HepG2 (cell line): Measurements from ENCODE around the gene RABL6. TPM values are rescaled to one million over a fixed set of nuclear protein-coding genes. Genes with fewer than 3 reads are reported as not detected.

Source experiments
- ATF1 ChIP-seq: IDR thresholded peaks from 2 replicates; pipeline ENCODE4 v1.6.1; 2016; ENCODE audit warnings: mild to moderate bottlenecking, control low read depth
- BCL6 ChIP-seq: IDR thresholded peaks from 2 replicates; pipeline ENCODE4 v1.6.1; 2016; ENCODE audit warnings: missing genetic modification reagents, missing compliant biosample characterization
- FOXP4 ChIP-seq: sonication (generic); formaldehyde crosslinking; IDR thresholded peaks from 2 replicates; pipeline ENCODE4 v1.4.0; 2020; ENCODE audit warnings: missing genetic modification reagents
- HNF4A ChIP-seq: sonication (generic); formaldehyde crosslinking; IDR thresholded peaks from 2 replicates; pipeline ENCODE4 v1.4.0; 2020; ENCODE audit warnings: missing genetic modification reagents
- HOMEZ ChIP-seq: IDR thresholded peaks from 2 replicates; pipeline ENCODE4 v1.6.1; 2016; ENCODE audit warnings: low read depth
- MED1 ChIP-seq: sonication (generic); formaldehyde crosslinking; IDR thresholded peaks from 2 replicates; pipeline ENCODE4 v1.4.0; 2020; ENCODE audit warnings: missing genetic modification reagents
- MEIS2 ChIP-seq: sonication (generic); formaldehyde crosslinking; IDR thresholded peaks from 2 replicates; pipeline ENCODE4 v1.9.0; 2021; ENCODE audit warnings: mild to moderate bottlenecking, missing genetic modification reagents
- PPARG ChIP-seq: conservative IDR thresholded peaks from 2 replicates; pipeline ENCODE4 v1.6.1; 2016; ENCODE audit warnings: missing biosample characterization, missing genetic modification reagents
- RFXAP ChIP-seq: sonication (generic); formaldehyde crosslinking; IDR thresholded peaks from 2 replicates; pipeline ENCODE4 v1.4.0; 2020; ENCODE audit warnings: missing genetic modification reagents, borderline replicate concordance
- RXRA ChIP-seq: sonication (generic); formaldehyde crosslinking; IDR thresholded peaks from 2 replicates; pipeline ENCODE4 v1.5.1; 2020; ENCODE audit warnings: missing genetic modification reagents
- TARDBP ChIP-seq: sonication (generic); formaldehyde crosslinking; IDR thresholded peaks from 2 replicates; pipeline ENCODE4 v1.8.0; 2022; ENCODE audit warnings: mild to moderate bottlenecking, missing genetic modification reagents
- THRA ChIP-seq: sonication (generic); formaldehyde crosslinking; IDR thresholded peaks from 2 replicates; pipeline ENCODE4 v1.4.0; 2020; ENCODE audit warnings: missing genetic modification reagents, borderline replicate concordance
- ZBTB20 ChIP-seq: sonication (generic); formaldehyde crosslinking; IDR thresholded peaks from 2 replicates; pipeline ENCODE4 v1.8.1; 2023; ENCODE audit warnings: missing genetic modification reagents, low read depth, mild to moderate bottlenecking, borderline replicate concordance
- ZFX ChIP-seq: sonication (generic); formaldehyde crosslinking; IDR thresholded peaks from 2 replicates; pipeline ENCODE4 v1.4.0; 2020; ENCODE audit warnings: mild to moderate bottlenecking, low read depth, missing genetic modification reagents, moderate library complexity
- ZNF18 ChIP-seq: sonication (generic); formaldehyde crosslinking; IDR thresholded peaks from 2 replicates; pipeline ENCODE4 v1.8.0; 2022; ENCODE audit warnings: mild to moderate bottlenecking, missing genetic modification reagents; ENCODE audit not compliant: insufficient replicate concordance
- ZNF350 ChIP-seq: sonication (generic); formaldehyde crosslinking; IDR thresholded peaks from 2 replicates; pipeline ENCODE4 v1.4.0; 2020; ENCODE audit warnings: mild to moderate bottlenecking, low read depth, missing genetic modification reagents, borderline replicate concordance
- ZNF441 ChIP-seq: sonication (generic); formaldehyde crosslinking; IDR thresholded peaks from 2 replicates; pipeline ENCODE4 v1.7.0; 2021; ENCODE audit warnings: missing genetic modification reagents, borderline replicate concordance
- ZSCAN31 ChIP-seq: sonication (generic); formaldehyde crosslinking; IDR thresholded peaks from 2 replicates; pipeline ENCODE4 v1.5.0; 2020; ENCODE audit warnings: low read depth, mild to moderate bottlenecking, missing genetic modification reagents
- polyA plus RNA-seq, 8 experiments: library from polyadenylated mRNA; depleted of rRNA in 3 of 8; stranded (reverse) in 7 of 8; unstranded in 1 of 8; fragments of >200 nt; fragmentation: Illumina TruSeq in 4 of 8; extraction: Trizol in 4 of 8; gene quantifications; 2 replicates each; pipeline versions ENCODE4 v1.2.1 to v1.2.3, GENCODE V29; 2011 to 2016; ENCODE audit warnings: low read depth in 4 of 8, missing spikeins in 1 of 8, mixed read lengths in 1 of 8; ENCODE audit not compliant: insufficient read depth in 1 of 8
- total RNA-seq, 5 experiments: library from RNA; depleted of rRNA; stranded (reverse); fragments of >200 nt; fragmentation: Illumina TruSeq; extraction: Trizol; gene quantifications; 2 replicates each; pipeline ENCODE4 v1.2.3, GENCODE V29; 2016; ENCODE audit warnings: low read depth in 1 of 5
- TF ChIP-seq, protein P1 (sequence below): sonication (generic); IDR thresholded peaks from 2 replicates; pipeline ENCODE4 v1.6.1; 2016; ENCODE audit warnings: low read depth, borderline replicate concordance

The RABL6 gene
- total and polyA plus RNA-seq, 2 of the 13 experiments (the other 11 are each of a cell fraction or from before 2014, with no cell fraction given): 81.5 to 125 TPM

- TF ChIP-seq ZBTB20 (CRISPR knock-in tag): peak; percentile 79; the same call in 1 of the 2 replicates
- peak; percentile 58; the same call in 1 of the 2 replicates for TF ChIP-seq ZFX (CRISPR knock-in tag)
- peak; percentile 99 for TF ChIP-seq MED1 (CRISPR knock-in tag)
- TF ChIP-seq ZNF441 (CRISPR knock-in tag): 0 out of 2 replicates have a peak, but pooled peaks have one; percentile 40
- TF ChIP-seq RXRA (CRISPR knock-in tag): peak; percentile 64; the same call in 1 of the 2 replicates
- TF ChIP-seq ZNF350 (CRISPR knock-in tag): peak; percentile 40; the same call in 1 of the 2 replicates
- peak; percentile 80 for TF ChIP-seq FOXP4 (CRISPR knock-in tag)
- TF ChIP-seq ZSCAN31: peak; percentile 66; the same call in 1 of the 2 replicates
- TF ChIP-seq MEIS2: 0 out of 2 replicates have a peak, but pooled peaks have one; percentile 46
- peak; percentile 34; the same call in 1 of the 2 replicates for TF ChIP-seq HNF4A (CRISPR knock-in tag)
- TF ChIP-seq, protein P1, sequence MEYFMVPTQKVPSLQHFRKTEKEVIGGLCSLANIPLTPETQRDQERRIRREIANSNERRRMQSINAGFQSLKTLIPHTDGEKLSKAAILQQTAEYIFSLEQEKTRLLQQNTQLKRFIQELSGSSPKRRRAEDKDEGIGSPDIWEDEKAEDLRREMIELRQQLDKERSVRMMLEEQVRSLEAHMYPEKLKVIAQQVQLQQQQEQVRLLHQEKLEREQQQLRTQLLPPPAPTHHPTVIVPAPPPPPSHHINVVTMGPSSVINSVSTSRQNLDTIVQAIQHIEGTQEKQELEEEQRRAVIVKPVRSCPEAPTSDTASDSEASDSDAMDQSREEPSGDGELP: peak; percentile 23; the same call in 1 of the 2 replicates
- 0 out of 2 replicates have a peak, but pooled peaks have one; percentile 79 for TF ChIP-seq RFXAP (CRISPR knock-in tag)
- peak; percentile 18; the same call in 1 of the 2 replicates for TF ChIP-seq HOMEZ
- TF ChIP-seq THRA (CRISPR knock-in tag): 0 out of 2 replicates have a peak, but pooled peaks have one; percentile 12
- TF ChIP-seq ATF1 (CRISPR knock-in tag): peak; percentile 38; the same call in 1 of the 2 replicates
- peak; percentile 48; the same call in 1 of the 2 replicates for TF ChIP-seq TARDBP (CRISPR knock-in tag)
- peak; percentile 65; the same call in 1 of the 2 replicates for TF ChIP-seq PPARG (CRISPR knock-in tag)
- peak; percentile 75 for TF ChIP-seq ZNF18 (CRISPR knock-in tag)
- TF ChIP-seq BCL6 (CRISPR knock-in tag): peak; percentile 37; the same call in 1 of the 2 replicates
These were observed 18.9 kb upstream of the RABL6 start (continued) for GRCh38 chr9:136788644-136789522.
